Measurements from ENCODE around the gene VASN. TPM values are rescaled to one million over a fixed set of nuclear protein-coding genes. Genes with fewer than 3 reads are reported as not detected.

VASN gene
- total and polyA plus RNA-seq, 9 of the 15 experiments (the other 6 are each of a cell fraction or from before 2014, with no cell fraction given), result 0.01 to 2.5 (median 0.41) TPM; not detected in 1

GRCh38 chr16:4349332-4349731 is 22.3 kb upstream of the VASN start:
- in situ Hi-C loops (cut with MboI), result loop anchor here (5.0 kb wide), 1 partner anchor 77 kb away; the partner anchor contains the start of gene TFAP4
- POLR2A ChIA-PET, result interaction anchor here (0.7 to 1.4 kb wide), 2 partner anchors 10 to 78 kb away, joined by 3 to 4 read pairs; no protein-coding TSS in a partner anchor
- peaks cover 47% of the 10 kb centered on the region; the same call in 2 of the 3 replicates for H3K36me3 ChIP-seq (ENCODE audit: control insufficient read depth, insufficient read depth, low read length)
- no peaks in the 10 kb centered on the region for H3K9me1 ChIP-seq (ENCODE audit: control insufficient read depth, insufficient read depth, low read length)
- no peak for FAIRE-seq
- H2AFZ ChIP-seq (ENCODE audit: low read depth, low read length), result no peak overlapping the region
- H3K9ac ChIP-seq (ENCODE audit: insufficient read depth in 1 of 2, low read depth in 2 of 2, low read length in 2 of 2), result peak overlapping the region; percentile 38 to 49; a peak in 2 of 4 replicates
- 0 out of 2 replicates have a peak overlapping the region, but pooled peaks have one; percentile 60 for H3K4me2 ChIP-seq (ENCODE audit: insufficient read depth, low read length)
- peaks cover 11% of the 10 kb centered on the region; the same call in 1 of the 2 replicates for H4K20me1 ChIP-seq (replicated peaks; ENCODE audit: control insufficient read depth, insufficient read depth, low read length)
- DNase-seq (ENCODE audit: extremely low read depth in 1 of 4, low spot score in 3 of 4), result no peak
- peak overlapping the region; percentile 97; the same call in 1 of the 3 replicates for H3K27ac ChIP-seq (ENCODE audit: extremely low read depth, low read depth, low read length)
- no peak for ATAC-seq
- peak overlapping the region; percentile 97; the same call in 1 of the 2 replicates for H3K4me3 ChIP-seq
- no peaks in the 10 kb centered on the region for H3K27me3 ChIP-seq (ENCODE audit: control insufficient read depth in 2 of 2, insufficient read depth in 2 of 2, low read length in 2 of 2)
- intact Hi-C loops (cut with micrococcal nuclease), result no loop called here
- H3K79me2 ChIP-seq (ENCODE audit: control insufficient read depth, insufficient read depth, low read length), result peaks cover 66% of the 10 kb centered on the region
- H3K4me1 ChIP-seq (replicated peaks in 1 of 2; ENCODE audit: control insufficient read depth in 2 of 2, insufficient read depth in 2 of 2, low read length in 2 of 2), result peaks cover 22 to 38% of the 10 kb centered on the region in 2 experiments; a peak in 4 of 5 replicates
- CTCF ChIA-PET (ENCODE audit: low intra/inter-chr PET ratio), result no interaction called here
- WGBS (ENCODE audit: insufficient coverage, low coverage, missing lambda C conversion rate), result 93% methylated on average over 5 of the region's 5 CpGs
- TF ChIP-seq CHCHD3 (CRISPR knock-in tag; IDR thresholded peaks at IDR 0.05) (no peak), RBM15 (IDR thresholded peaks at IDR 0.05; ENCODE audit: insufficient read depth, low read length) (no peak), DMBX1 (CRISPR knock-in tag; IDR thresholded peaks at IDR 0.05; ENCODE audit: borderline replicate concordance) (no peak), ZNF324 (CRISPR knock-in tag; IDR thresholded peaks at IDR 0.05) (no peak), SMARCA5 (IDR thresholded peaks at IDR 0.05) (no peak), ZNF785 (CRISPR knock-in tag; IDR thresholded peaks at IDR 0.05) (no peak), POLR2AphosphoS2 (IDR thresholded peaks at IDR 0.05; ENCODE audit: low read length) (no peak), MBD1 (CRISPR knock-in tag; IDR thresholded peaks at IDR 0.05) (no peak), TRIM25 (IDR thresholded peaks at IDR 0.05; ENCODE audit: borderline replicate concordance) (no peak), POLR2AphosphoS5 (IDR thresholded peaks at IDR 0.05; ENCODE audit: control insufficient read depth, insufficient read depth, low read depth, low read length) (no peak), ZSCAN29 (IDR thresholded peaks at IDR 0.05) (no peak), MYNN (IDR thresholded peaks at IDR 0.05) (no peak), MYNN (CRISPR knock-in tag; IDR thresholded peaks at IDR 0.05) (no peak), CC2D1A (IDR thresholded peaks at IDR 0.05) (no peak)
- TF ChIP-seq, protein P1, sequence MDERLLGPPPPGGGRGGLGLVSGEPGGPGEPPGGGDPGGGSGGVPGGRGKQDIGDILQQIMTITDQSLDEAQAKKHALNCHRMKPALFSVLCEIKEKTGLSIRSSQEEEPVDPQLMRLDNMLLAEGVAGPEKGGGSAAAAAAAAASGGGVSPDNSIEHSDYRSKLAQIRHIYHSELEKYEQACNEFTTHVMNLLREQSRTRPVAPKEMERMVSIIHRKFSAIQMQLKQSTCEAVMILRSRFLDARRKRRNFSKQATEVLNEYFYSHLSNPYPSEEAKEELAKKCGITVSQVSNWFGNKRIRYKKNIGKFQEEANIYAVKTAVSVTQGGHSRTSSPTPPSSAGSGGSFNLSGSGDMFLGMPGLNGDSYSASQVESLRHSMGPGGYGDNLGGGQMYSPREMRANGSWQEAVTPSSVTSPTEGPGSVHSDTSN (CRISPR knock-in tag; IDR thresholded peaks at IDR 0.05; ENCODE audit: low read depth), result no peak
- TF ChIP-seq, protein P1 (tag; conservative IDR thresholded peaks at IDR 0.05; ENCODE audit: low read depth), result no peak
- no TSS peak for BruUV-seq (replicated peaks)
- peaks cover 9% of the 10 kb centered on the region; the same call in 1 of the 2 replicates for H3K9me3 ChIP-seq (replicated peaks; ENCODE audit: control insufficient read depth, insufficient read depth, low read depth, low read length)

All from K562 (cell line).